Endometrium (tissue), 2 donors: ENCODE results near the gene OCA2.
"Not testable (repeated sequence)": the region's sequence is repeated elsewhere in the genome, so short reads cannot be mapped to it uniquely, and the experiment has no call there.

Experiments
- FAIRE-seq: peaks from 2 replicates; lab custom pipeline; 2012; peaks lifted over from hg19 to GRCh38; lab: Jason Lieb, UNC
- donor health status: control.
- donor health status: control.

OCA2 gene

GRCh38 chr15:28098766-28099554, at the start of gene OCA2:
Gene OCA2 (minus strand): TSS chr15:28099315. CDS start chr15:28081874, 17,441 bp downstream.
- no peak for FAIRE-seq

GRCh38 chr15:28147801-28148200, 48.7 kb upstream of the OCA2 start:
- FAIRE-seq = peak; percentile 92

GRCh38 chr15:28145419-28145818, 46.3 kb upstream of the OCA2 start:
- not testable (repeated sequence) for FAIRE-seq

- FAIRE-seq = no peak
Measured at GRCh38 chr15:28140062-28140461, 40.9 kb upstream of the OCA2 start.

- FAIRE-seq = not testable (repeated sequence)
Measured at GRCh38 chr15:28137408-28138039, 38.4 kb upstream of the OCA2 start.

- not testable (repeated sequence) for FAIRE-seq
Measured at GRCh38 chr15:28136236-28136904, 37.3 kb upstream of the OCA2 start.

GRCh38 chr15:28133281-28133680, 34.2 kb upstream of the OCA2 start:
- no peak for FAIRE-seq

- no peak for FAIRE-seq
Measured at GRCh38 chr15:28132524-28133275, 33.6 kb upstream of the OCA2 start.

GRCh38 chr15:28131946-28132345, 32.8 kb upstream of the OCA2 start:
- no peak for FAIRE-seq

- no peak for FAIRE-seq
Measured at GRCh38 chr15:28131400-28131799, 32.3 kb upstream of the OCA2 start.

- FAIRE-seq = no peak
Measured at GRCh38 chr15:28130651-28131050, 31.5 kb upstream of the OCA2 start.

GRCh38 chr15:28129231-28129848, 30.2 kb upstream of the OCA2 start:
- no peak for FAIRE-seq

GRCh38 chr15:28128031-28128430, 28.9 kb upstream of the OCA2 start:
- no peak for FAIRE-seq

- no peak for FAIRE-seq
Measured at GRCh38 chr15:28127036-28127435, 27.9 kb upstream of the OCA2 start.

- FAIRE-seq = no peak
Measured at GRCh38 chr15:28125673-28126651, 26.8 kb upstream of the OCA2 start.

GRCh38 chr15:28124841-28125240, 25.7 kb upstream of the OCA2 start:
- no peak for FAIRE-seq

GRCh38 chr15:28123408-28124023, 24.4 kb upstream of the OCA2 start:
- FAIRE-seq = no peak

- FAIRE-seq = no peak
Measured at GRCh38 chr15:28122038-28122949, 23.2 kb upstream of the OCA2 start.

- not testable (repeated sequence) for FAIRE-seq
Measured at GRCh38 chr15:28121577-28121976, 22.5 kb upstream of the OCA2 start.
